K562 (cell line): ENCODE data around the gene R3HDM2. TPM values are rescaled to one million over a fixed set of nuclear protein-coding genes. Genes with fewer than 3 reads are reported as not detected.

Experiments
- FOXA3 ChIP-seq, 2 experiments: fragments of 450-650 bp in 1 of 2; sonication (generic) in 1 of 2; formaldehyde crosslinking; IDR thresholded peaks in 1 of 2; conservative IDR thresholded peaks in 1 of 2; 2 replicates each; pipeline versions ENCODE4 v1.4.0 to v1.8.0; 2020 to 2022; ENCODE audit warnings: mild to moderate bottlenecking in 2 of 2, missing genetic modification reagents in 1 of 2
- HNRNPUL1 ChIP-seq: fragments of 200-400 bp; formaldehyde crosslinking; IDR thresholded peaks from 2 replicates; pipeline ENCODE4 v1.6.1; 2017; ENCODE audit warnings: low read length
- RAD51 ChIP-seq: fragments of 450-650 bp; IDR thresholded peaks from 2 replicates; pipeline ENCODE4 v1.7.1; 2016; ENCODE audit warnings: low read depth, mild to moderate bottlenecking, borderline replicate concordance
- SNRNP70 ChIP-seq: fragments of 200-400 bp; formaldehyde crosslinking; optimal IDR thresholded peaks from 2 replicates; pipeline ENCODE3; 2017; ENCODE audit warnings: low read depth, low read length
- SRSF3 ChIP-seq: fragments of 200-400 bp; formaldehyde crosslinking; IDR thresholded peaks from 2 replicates; pipeline ENCODE4 v1.6.1; 2016; ENCODE audit warnings: mild to moderate bottlenecking, low read length, moderate library complexity; ENCODE audit not compliant: insufficient read depth
- U2AF2 ChIP-seq: fragments of 200-400 bp; formaldehyde crosslinking; optimal IDR thresholded peaks from 2 replicates; pipeline ENCODE3; 2017; ENCODE audit warnings: low read depth, mild to moderate bottlenecking, low read length
- polyA plus RNA-seq, 8 experiments: library from polyadenylated mRNA; depleted of rRNA in 4 of 8; stranded (reverse) in 5 of 8; unstranded in 3 of 8; fragments of >200 nt; fragmentation: Nextera tagmentation in 2 of 8; fragmentation: Illumina TruSeq in 1 of 8; extraction: Ambion mirVana in 2 of 8; extraction: Trizol in 1 of 8; gene quantifications; 2 replicates each; pipeline versions ENCODE4 v1.2.1 to v1.2.3, GENCODE V29; 2011 to 2014; ENCODE audit warnings: inconsistent platforms in 1 of 8, missing spikeins in 1 of 8
- total RNA-seq, 7 experiments: library from RNA; depleted of rRNA in 6 of 7; stranded (reverse); fragments of >200 nt in 6 of 7; fragmentation: Illumina TruSeq in 2 of 7; extraction: Trizol in 2 of 7; gene quantifications; 2 replicates each; pipeline versions ENCODE4 v1.2.1 to v1.2.3, GENCODE V29; 2011 to 2021; ENCODE audit warnings: low replicate concordance in 1 of 7
- TF ChIP-seq, protein P1 (sequence below), 2 experiments: fragments of 450-650 bp in 1 of 2; sonication (generic) in 1 of 2; formaldehyde crosslinking in 1 of 2; IDR thresholded peaks; 2 replicates each; pipeline versions ENCODE4 v1.7.1 to v1.9.0; 2016 to 2022; ENCODE audit warnings: inconsistent platforms in 1 of 2, mild to moderate bottlenecking in 1 of 2, missing genetic modification reagents in 1 of 2
- TF ChIP-seq, protein P2 (sequence below): sonication (generic); formaldehyde crosslinking; IDR thresholded peaks from 2 replicates; pipeline ENCODE4 v1.8.0; 2023; ENCODE audit warnings: mild to moderate bottlenecking, missing genetic modification reagents
- TF ChIP-seq, protein P3 (sequence below), 2 experiments: IDR thresholded peaks in 1 of 2; conservative IDR thresholded peaks in 1 of 2; 2 replicates each; pipeline ENCODE4 v1.6.1; 2016; ENCODE audit warnings: low read depth in 2 of 2, mild to moderate bottlenecking in 1 of 2, missing compliant biosample characterization in 1 of 2, missing genetic modification characterization in 1 of 2, moderate library complexity in 1 of 2

R3HDM2 gene
- total and polyA plus RNA-seq, 9 of the 15 experiments (the other 6 are each of a cell fraction or from before 2014, with no cell fraction given), result 3.3 to 18.8 (median 9.0) TPM

DNA sequence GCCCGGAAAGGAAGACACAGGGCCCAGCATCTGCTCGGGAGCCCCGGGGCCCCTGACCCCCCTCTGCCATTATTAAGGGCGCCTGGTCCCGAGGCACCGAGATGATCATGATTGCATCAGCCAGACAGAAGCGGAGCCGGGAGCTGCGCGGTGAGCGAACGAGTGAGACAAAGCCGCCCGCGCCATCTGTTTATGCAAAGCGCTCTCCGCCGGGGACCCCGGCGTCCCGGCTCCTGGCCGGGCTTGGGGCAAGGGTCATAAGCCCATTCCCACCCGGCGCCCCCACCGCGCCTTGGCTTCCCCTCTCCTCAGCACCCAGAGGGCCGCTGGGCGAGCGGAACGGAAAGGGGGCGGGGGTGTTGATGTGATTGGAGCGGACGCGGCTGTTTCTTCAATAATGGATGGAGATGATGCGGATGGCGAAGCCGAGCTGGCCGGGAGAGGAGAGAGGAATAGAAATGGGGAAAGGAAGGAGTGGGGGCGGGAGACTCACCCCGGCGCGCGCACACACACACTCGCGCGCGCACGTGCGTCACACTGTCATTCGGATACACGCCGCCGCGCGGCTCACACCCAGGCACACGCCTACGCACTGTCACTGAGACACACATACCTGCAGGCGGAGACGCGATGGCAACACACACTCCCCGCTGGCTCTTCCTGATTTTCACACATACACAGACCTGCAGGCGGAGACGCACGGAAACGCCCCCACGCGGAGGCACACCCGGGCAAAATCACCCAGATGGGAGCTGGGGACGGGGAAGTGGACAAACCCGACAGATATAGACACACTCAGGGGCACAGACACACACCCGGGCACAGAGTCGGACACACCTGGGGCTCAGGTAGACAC, 190.5 kb downstream of the R3HDM2 start (continued):
- TF ChIP-seq, protein P1, sequence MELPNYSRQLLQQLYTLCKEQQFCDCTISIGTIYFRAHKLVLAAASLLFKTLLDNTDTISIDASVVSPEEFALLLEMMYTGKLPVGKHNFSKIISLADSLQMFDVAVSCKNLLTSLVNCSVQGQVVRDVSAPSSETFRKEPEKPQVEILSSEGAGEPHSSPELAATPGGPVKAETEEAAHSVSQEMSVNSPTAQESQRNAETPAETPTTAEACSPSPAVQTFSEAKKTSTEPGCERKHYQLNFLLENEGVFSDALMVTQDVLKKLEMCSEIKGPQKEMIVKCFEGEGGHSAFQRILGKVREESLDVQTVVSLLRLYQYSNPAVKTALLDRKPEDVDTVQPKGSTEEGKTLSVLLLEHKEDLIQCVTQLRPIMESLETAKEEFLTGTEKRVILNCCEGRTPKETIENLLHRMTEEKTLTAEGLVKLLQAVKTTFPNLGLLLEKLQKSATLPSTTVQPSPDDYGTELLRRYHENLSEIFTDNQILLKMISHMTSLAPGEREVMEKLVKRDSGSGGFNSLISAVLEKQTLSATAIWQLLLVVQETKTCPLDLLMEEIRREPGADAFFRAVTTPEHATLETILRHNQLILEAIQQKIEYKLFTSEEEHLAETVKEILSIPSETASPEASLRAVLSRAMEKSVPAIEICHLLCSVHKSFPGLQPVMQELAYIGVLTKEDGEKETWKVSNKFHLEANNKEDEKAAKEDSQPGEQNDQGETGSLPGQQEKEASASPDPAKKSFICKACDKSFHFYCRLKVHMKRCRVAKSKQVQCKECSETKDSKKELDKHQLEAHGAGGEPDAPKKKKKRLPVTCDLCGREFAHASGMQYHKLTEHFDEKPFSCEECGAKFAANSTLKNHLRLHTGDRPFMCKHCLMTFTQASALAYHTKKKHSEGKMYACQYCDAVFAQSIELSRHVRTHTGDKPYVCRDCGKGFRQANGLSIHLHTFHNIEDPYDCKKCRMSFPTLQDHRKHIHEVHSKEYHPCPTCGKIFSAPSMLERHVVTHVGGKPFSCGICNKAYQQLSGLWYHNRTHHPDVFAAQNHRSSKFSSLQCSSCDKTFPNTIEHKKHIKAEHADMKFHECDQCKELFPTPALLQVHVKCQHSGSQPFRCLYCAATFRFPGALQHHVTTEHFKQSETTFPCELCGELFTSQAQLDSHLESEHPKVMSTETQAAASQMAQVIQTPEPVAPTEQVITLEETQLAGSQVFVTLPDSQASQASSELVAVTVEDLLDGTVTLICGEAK (IDR thresholded peaks at IDR 0.05), result no peak
- TF ChIP-seq, protein P1 (CRISPR knock-in tag; IDR thresholded peaks at IDR 0.05), result no peak
- TF ChIP-seq FOXA3 (CRISPR knock-in tag; conservative IDR thresholded peaks at IDR 0.05 in 1 of 2, IDR thresholded peaks at IDR 0.05 in 1 of 2), result no peak
- TF ChIP-seq HNRNPUL1, result no peak
- TF ChIP-seq SNRNP70, result no peak
- TF ChIP-seq SRSF3, result no peak
- no peak for TF ChIP-seq U2AF2
- TF ChIP-seq, protein P2, sequence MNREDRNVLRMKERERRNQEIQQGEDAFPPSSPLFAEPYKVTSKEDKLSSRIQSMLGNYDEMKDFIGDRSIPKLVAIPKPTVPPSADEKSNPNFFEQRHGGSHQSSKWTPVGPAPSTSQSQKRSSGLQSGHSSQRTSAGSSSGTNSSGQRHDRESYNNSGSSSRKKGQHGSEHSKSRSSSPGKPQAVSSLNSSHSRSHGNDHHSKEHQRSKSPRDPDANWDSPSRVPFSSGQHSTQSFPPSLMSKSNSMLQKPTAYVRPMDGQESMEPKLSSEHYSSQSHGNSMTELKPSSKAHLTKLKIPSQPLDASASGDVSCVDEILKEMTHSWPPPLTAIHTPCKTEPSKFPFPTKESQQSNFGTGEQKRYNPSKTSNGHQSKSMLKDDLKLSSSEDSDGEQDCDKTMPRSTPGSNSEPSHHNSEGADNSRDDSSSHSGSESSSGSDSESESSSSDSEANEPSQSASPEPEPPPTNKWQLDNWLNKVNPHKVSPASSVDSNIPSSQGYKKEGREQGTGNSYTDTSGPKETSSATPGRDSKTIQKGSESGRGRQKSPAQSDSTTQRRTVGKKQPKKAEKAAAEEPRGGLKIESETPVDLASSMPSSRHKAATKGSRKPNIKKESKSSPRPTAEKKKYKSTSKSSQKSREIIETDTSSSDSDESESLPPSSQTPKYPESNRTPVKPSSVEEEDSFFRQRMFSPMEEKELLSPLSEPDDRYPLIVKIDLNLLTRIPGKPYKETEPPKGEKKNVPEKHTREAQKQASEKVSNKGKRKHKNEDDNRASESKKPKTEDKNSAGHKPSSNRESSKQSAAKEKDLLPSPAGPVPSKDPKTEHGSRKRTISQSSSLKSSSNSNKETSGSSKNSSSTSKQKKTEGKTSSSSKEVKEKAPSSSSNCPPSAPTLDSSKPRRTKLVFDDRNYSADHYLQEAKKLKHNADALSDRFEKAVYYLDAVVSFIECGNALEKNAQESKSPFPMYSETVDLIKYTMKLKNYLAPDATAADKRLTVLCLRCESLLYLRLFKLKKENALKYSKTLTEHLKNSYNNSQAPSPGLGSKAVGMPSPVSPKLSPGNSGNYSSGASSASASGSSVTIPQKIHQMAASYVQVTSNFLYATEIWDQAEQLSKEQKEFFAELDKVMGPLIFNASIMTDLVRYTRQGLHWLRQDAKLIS (CRISPR knock-in tag), result no peak
- TF ChIP-seq RAD51, result no peak
- TF ChIP-seq, protein P3, sequence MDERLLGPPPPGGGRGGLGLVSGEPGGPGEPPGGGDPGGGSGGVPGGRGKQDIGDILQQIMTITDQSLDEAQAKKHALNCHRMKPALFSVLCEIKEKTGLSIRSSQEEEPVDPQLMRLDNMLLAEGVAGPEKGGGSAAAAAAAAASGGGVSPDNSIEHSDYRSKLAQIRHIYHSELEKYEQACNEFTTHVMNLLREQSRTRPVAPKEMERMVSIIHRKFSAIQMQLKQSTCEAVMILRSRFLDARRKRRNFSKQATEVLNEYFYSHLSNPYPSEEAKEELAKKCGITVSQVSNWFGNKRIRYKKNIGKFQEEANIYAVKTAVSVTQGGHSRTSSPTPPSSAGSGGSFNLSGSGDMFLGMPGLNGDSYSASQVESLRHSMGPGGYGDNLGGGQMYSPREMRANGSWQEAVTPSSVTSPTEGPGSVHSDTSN (CRISPR knock-in tag; IDR thresholded peaks at IDR 0.05; ENCODE audit: low read depth), result no peak
- TF ChIP-seq, protein P3 (tag; conservative IDR thresholded peaks at IDR 0.05; ENCODE audit: low read depth), result no peak
